ENCODE data around the gene VAV2.

The VAV2 gene

DNA sequence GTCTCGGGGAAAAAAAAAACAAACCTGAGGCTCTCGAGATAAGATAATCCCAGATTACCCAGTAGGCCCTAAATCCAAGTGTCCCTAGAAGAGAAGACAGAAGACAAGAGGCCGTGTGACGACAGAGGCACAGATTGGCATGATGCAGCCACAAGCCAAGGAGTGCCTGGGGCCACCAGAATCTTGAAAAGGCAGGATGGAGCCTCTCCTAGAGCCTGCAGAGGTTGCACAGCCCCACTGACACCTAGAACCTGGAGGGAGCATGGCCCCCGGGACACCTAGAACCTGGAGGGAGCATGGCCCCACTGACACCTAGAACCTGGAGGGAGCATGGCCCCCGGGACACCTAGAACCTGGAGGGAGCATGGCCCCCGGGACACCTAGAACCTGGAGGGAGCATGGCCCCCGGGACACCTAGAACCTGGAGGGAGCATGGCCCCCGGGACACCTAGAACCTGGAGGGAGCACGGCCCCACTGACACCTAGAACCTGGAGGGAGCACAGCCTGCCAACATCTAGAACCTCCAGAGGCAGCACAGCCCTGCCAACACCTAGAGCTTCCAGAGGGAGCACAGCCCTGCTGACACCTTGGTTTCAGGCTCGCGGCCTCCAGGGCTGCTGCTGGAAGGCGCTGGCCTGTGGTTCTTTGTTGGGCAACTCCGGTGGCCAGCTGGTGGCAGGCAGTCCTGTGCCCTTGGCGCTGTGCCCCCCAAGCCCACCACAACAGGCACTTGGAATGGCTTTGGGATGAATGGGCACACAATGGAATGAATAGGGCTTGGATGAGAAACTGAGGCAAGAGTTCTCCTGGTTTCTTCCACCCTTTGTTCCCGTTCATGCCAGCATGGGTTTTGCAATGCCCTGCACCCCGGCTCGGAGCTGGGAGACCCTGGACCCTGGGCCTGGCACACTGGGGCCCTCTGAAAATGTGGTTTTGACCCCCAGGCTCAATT is 39.2 kb downstream of the VAV2 start:
- DNase-seq (ENCODE audit: low read depth in 3 of 3), result no peak

DNA sequence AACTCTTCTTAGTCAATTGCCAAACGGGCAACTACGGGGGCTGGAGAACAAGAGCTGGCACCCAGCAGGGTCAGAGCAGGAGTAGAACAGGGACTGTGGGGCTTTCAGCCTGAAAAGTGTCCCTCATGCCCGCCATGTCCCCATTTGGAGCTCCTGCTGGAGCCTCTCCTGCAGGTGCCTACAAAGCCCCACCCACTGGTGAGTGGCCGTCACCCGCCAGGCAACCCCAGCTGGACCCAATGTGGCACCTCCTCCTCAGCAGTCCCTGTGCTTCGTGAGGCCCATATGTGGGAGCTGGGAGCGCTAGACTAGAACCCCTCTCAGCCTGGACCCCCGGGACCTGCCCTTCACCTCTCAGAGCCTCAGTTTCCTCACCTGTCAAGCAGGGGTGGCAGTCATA is 40.9 kb downstream of the VAV2 start:
- DNase-seq (ENCODE audit: low read depth in 3 of 3), result no peak

- DNase-seq (ENCODE audit: low read depth in 3 of 3), result no peak
Observed at GRCh38 chr9:133950629-133951111, 41.5 kb downstream of the VAV2 start.

DNA sequence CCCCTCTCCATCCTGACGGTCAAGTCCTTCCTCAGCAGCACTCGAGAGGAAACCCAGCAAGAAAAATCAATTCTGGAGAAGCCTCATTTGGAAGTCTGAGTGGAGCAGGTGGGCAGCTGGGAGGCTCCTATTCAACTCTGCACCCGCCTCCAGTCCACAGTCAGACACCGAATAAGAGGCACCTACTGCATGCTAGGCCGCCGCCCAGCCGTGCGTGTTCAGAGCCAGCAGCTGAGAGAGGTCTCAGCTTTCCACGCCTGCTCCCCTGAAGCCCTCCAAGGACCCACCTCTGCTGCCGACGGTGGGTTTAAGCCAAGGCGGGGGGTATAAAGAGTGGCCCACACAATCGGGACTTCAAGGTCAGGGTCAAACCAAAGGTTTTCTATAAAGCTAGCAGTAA is 41.9 kb downstream of the VAV2 start:
- no peak for DNase-seq (ENCODE audit: low read depth in 3 of 3)

DNA sequence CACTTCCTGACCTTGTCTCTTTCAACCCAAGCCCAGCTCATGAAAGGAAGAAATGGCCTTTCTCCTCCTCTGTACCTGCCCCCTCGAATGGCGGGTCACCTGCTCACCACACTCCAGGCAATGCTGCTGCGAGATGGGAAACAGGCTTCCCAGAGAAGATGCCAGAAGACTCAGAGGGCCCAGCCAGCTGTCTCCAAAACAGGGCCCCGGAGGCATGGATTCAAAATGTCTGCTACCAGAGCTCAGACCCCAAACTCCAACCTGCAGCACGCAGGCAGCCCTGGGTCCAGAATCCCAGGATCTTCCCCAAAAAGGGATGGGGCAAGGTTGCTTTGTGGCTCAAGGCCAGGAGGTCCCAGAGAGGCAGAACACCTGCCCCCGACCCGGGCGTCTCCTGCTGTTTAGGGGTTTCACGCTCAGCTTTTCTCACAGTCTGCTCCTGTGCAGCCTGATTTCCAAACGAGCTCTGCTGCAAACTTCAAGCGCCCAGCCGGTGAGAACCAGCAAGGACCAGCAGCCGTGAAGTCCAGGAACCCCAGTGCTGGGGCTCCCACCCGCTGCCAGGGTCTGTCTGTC is 42.5 kb downstream of the VAV2 start:
- DNase-seq (ENCODE audit: low read depth in 3 of 3), result no peak

- no peak for DNase-seq (ENCODE audit: low read depth in 3 of 3)
Observed at GRCh38 chr9:133948561-133949485, 43.3 kb downstream of the VAV2 start.

DNA sequence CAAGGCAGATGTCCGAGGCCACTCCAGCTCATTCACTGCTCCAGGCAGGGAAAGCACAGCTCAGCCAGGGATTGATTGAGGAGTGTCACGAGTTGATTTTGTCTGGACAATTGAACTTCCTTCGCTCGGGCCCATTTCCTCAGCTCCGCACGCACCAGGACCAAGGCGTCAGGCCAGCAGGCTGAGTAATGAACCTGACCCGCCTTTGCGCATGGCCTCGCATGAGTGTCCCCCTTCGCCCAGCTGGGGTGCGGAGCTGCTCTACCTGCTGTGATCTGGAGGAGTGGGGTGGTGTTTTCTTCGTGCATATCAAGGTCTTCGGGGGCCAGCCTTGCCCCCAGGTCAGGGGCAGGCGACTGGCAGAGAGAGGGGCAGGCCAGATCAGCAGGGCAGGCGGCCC is 44.0 kb downstream of the VAV2 start:
- DNase-seq (ENCODE audit: low read depth in 3 of 3), result no peak

GRCh38 chr9:133946840-133947486 is 45.2 kb downstream of the VAV2 start:
- no peak for DNase-seq (ENCODE audit: low read depth in 3 of 3)

DNA sequence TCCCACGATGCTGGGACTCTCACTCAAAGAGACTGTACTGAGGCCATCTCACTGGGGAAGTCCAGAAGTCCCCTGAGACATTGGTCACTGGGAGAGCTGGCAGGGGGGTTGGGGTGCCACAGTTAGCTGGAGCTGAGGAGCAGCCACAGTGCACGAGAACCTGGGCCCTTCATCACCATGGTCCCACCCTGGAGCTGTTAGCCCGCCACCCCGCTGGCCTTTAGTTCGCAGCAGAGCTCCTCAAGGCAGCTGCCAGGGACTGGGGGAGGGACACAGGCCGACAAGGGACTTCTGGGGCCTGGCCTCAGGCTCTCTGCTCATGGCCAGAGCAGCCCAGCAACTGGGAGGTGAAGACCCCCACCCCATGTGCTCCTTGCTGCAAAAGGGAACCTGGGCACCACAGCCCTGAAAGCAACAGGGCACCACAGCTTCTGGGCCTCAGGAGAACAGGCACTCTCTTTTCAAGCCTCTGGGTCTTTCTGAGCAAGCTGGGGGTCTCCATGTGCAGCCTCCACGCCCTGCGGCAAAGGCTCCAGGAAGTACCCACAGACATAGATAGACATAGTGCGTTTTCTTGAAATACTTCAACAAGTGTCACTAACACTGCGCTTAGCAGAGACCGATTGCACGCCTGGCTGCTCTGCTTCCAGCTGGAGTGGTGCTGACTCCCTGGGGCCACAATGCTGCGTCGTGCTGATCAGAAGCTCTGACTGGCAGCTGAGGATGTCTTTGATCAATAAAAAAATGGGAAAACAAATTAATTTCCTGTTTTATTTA is 46.0 kb downstream of the VAV2 start:
- no peak for DNase-seq (ENCODE audit: low read depth in 3 of 3)

DNA sequence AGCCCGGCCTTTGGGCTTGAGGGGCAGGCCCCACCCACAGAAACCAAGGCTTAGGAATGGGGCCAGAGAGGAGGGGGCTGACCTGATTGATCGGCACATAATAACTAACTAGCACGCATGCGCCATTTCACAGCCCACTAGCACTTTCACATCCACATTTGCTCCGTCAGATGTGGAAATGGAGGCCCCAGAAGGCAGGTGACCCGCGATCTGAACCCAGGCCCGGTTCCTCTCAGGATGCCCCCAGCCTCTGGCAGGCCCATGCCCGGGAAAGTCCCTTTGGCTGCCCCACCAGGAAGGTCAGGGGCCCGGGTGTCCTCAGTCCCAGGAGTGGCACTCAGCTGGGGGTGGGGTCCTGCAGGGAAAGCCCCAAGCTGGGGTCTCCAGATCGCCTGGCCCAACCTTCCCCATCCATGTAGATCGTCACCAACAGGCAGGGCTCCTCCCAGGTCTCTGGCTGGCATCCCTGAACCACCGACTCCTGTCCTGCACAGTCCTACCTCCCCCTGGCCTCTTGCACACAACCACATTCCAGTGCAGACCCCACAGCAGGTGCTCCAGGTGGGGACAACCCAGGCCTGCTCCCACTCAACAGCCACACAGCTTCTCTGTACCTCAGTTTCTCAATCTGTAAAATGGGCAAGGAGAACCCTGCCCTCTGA is 46.7 kb downstream of the VAV2 start:
- DNase-seq (ENCODE audit: low read depth in 3 of 3), result no peak

GRCh38 chr9:133944746-133945135 is 47.4 kb downstream of the VAV2 start:
- no peak for DNase-seq (ENCODE audit: low read depth in 3 of 3)

DNA sequence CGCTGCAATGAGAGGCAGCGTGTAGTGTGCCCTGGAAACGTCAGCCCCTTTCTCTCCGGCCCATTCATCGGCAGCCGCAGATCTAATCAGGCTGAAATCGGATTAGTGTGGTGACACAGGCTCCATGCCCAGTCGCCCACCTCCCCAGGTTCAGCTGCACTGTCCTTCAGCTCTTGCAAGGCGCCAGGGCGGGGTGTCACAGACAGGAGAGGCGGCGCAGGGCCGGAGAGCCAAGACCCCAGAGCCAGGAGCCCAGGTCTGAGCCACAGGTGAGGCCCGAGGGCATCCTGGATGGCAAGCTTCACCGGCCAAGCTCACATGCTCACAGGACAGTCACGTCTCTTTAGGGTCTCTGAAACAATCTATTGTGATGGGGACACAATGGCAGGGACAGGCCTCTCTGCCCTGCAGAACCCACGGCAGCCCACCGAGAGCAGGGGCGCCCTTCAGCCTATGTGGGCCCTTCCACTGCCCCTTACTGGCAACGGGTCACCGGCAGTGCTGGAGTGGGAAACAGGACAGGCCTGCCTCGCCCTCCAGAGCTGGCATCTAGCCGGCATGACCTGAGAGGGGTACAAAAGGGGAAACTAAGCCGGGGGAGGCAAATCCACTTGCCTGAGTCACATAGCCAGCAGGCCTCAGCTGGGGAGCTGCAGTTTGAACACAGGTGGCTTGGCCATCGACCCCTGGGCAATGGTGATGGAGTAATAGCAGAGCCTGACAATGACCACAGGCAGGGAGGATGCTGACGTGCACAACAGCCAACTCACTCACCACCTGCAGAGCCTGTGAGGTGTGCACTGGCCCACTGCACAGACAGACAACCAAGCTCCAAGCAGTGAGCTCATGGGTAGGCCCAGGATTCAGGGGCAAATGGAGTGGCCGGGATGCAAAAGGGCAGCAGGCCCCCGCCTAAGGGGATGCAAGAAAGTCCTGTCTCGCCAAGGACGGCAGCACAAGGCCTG is 48.1 kb downstream of the VAV2 start:
- no peak for DNase-seq (ENCODE audit: low read depth in 3 of 3)

DNA sequence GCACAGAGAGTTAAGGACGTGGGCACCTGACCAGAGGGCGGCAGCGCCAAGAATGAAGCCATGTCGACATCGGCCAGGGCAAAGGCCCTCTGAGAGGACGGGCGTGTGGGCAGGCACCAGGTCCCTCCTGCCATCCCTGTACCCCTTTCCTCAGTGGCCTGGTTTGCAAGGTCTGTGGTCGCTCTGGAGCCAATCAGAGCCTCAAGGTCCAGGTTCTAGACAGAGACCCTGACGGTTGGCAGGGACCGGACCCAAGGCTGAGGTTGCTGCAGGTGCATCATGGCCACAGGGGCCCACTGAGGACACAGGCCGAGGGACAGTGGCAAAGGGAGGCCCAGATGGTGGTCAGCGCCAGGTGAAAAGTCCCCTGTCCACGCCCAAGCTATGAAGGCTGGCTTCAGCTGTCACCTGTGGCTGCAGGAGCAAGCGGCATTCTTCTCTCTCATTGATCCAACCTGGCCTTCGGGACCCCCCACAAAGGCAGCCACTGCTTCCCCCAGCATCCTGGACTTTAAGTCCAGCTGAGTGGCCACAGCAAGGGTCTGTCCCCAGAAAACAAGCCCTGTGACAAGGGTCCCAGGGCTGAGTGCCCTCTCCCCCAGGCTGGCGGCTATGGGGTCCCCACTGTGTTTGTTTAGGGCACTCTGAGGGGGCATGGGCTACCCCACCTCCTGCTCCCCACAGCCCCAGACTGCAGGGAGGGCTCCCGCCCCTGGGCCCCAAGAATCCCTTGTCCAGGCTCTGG is 48.9 kb downstream of the VAV2 start:
- DNase-seq (ENCODE audit: low read depth in 3 of 3), result no peak

GRCh38 chr9:133942206-133942975 is 49.7 kb downstream of the VAV2 start:
- DNase-seq (ENCODE audit: low read depth in 3 of 3), result no peak

- no peak for DNase-seq (ENCODE audit: low read depth in 3 of 3)
Observed at GRCh38 chr9:133939845-133940244, 52.3 kb downstream of the VAV2 start.

DNA sequence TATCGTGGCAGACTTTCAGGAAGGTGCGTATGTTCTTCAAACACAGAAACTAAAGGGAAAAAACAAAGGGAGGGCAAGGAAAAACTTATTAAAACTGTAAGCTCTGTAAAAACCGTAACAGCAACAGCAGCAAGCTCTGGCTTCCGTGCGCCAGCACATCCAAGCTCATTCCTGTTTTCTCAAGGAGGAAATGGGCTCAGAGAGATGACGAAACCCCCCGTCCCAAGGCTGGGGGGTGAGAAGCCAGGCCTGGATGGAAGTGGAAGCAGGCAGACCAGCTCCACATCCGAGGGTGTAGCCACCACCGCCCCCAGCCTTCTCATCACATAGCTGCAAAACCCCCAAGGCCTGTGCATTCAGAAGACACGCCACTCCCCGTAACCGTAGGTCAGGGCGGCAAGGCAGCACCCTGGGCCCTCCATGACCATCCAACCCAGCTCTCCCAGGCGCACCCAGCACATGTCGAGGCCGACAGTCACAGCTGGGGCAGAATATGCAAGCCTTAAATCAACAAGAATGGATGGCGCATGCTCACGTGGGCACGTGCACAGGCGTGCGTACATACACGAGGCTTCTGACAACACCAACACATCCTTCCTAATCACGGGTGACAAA is 52.8 kb downstream of the VAV2 start:
- DNase-seq (ENCODE audit: low read depth in 3 of 3), result no peak

- DNase-seq (ENCODE audit: low read depth in 3 of 3), result no peak
Observed at GRCh38 chr9:133938753-133939152, 53.4 kb downstream of the VAV2 start.
